GM12878 (cell line): ENCODE data around the gene ZNF469. TPM values are rescaled to one million over a fixed set of nuclear protein-coding genes. Genes with fewer than 3 reads are reported as not detected.

Experiments
- ATAC-seq: fragments of 200-7000 bp; cut with Tn5 transposase; 3 replicates; pipeline ENCODE4 v1.9.1; 2020; ENCODE audit warnings: mild to moderate bottlenecking, moderate library complexity
- BruUV-seq: library from RNA; stranded (reverse); fragments of 400-500 nt; replicated peaks from 2 replicates; lab custom pipeline; 2021; lab: Mats Ljungman, UMichigan
- CTCF ChIA-PET: fragments of 300-600 bp; sonication (Branson Sonifier 250); formaldehyde crosslinking; extraction: SDS; loops from one replicate; lab custom pipeline; 2021; ENCODE audit warnings: inconsistent platforms; lab: Yijun Ruan, JAX
- POLR2A ChIA-PET: fragments of 350-600 bp; formaldehyde crosslinking; extraction: SDS; loops from one replicate; lab custom pipeline; 2021; ENCODE audit warnings: inconsistent platforms; lab: Charles Lee
- RAD21 ChIA-PET: fragments of 300-600 bp; sonication (Branson Sonifier 250); formaldehyde crosslinking; loops from one replicate; lab custom pipeline; 2023; ENCODE audit warnings: antibody characterized with exemption; ENCODE audit not compliant: unreplicated experiment; lab: Charles Lee
- SMC1A ChIA-PET: fragments of 300-600 bp; sonication (Branson Sonifier 250); formaldehyde crosslinking; loops from one replicate; lab custom pipeline; 2023; ENCODE audit not compliant: unreplicated experiment, uncharacterized antibody; lab: Charles Lee
- DNase-seq: peaks from one replicate; pipeline ENCODE4 v3.0.0-alpha.2; 2011; ENCODE audit warnings: low read depth, low spot score
- FAIRE-seq: peaks from 3 replicates; lab custom pipeline; 2011; peaks lifted over from hg19 to GRCh38; lab: Jason Lieb, UNC
- H2AFZ ChIP-seq: 2 replicates; pipeline ENCODE4 v1.6.0; 2011; ENCODE audit warnings: low read depth, low read length, control low read depth; ENCODE audit not compliant: control insufficient read depth
- H3K27ac ChIP-seq: 2 replicates; pipeline ENCODE4 v1.5.1; 2011; ENCODE audit warnings: control low read depth; ENCODE audit not compliant: control insufficient read depth, insufficient read depth
- H3K27me3 ChIP-seq, 2 experiments: replicated peaks in 1 of 2; 2 replicates each; pipeline versions ENCODE4 v1.6.0 to v1.6.1; 2011; ENCODE audit warnings: low read length in 1 of 2; ENCODE audit not compliant: control insufficient read depth in 2 of 2, insufficient read depth in 2 of 2
- H3K36me3 ChIP-seq, 2 experiments: 2 replicates each; pipeline ENCODE4 v1.5.1; 2011; ENCODE audit warnings: low read length in 1 of 2; ENCODE audit not compliant: control insufficient read depth in 2 of 2, insufficient read depth in 2 of 2
- H3K4me1 ChIP-seq: 2 replicates; pipeline ENCODE4 v1.6.1; 2011; ENCODE audit warnings: mild to moderate bottlenecking, low read length, moderate library complexity, mixed read lengths; ENCODE audit not compliant: control insufficient read depth, insufficient read depth
- H3K4me2 ChIP-seq: 2 replicates; pipeline ENCODE4 v1.6.0; 2011; ENCODE audit warnings: control low read depth; ENCODE audit not compliant: control insufficient read depth, insufficient read depth
- H3K4me3 ChIP-seq: fragments of 200-600 bp; sonication (generic); 2 replicates; pipeline ENCODE4 v1.5.1; 2016
- H3K79me2 ChIP-seq: 2 replicates; pipeline ENCODE4 v1.6.0; 2011; ENCODE audit warnings: low read length; ENCODE audit not compliant: control insufficient read depth, insufficient read depth
- H3K9ac ChIP-seq: 2 replicates; pipeline ENCODE4 v1.8.0; 2011; ENCODE audit warnings: low read length, control low read depth, mixed read lengths; ENCODE audit not compliant: control insufficient read depth, insufficient read depth
- H3K9me3 ChIP-seq: replicated peaks from 3 replicates; pipeline ENCODE4 v1.5.1; 2011; ENCODE audit warnings: mild to moderate bottlenecking, low read length; ENCODE audit not compliant: control insufficient read depth, insufficient read depth
- H4K20me1 ChIP-seq: 2 replicates; pipeline ENCODE4 v1.6.0; 2011; ENCODE audit not compliant: control insufficient read depth, insufficient read depth
- ATF7 ChIP-seq: fragments of 450-650 bp; IDR thresholded peaks from 2 replicates; pipeline ENCODE4 v1.6.1; 2016; ENCODE audit warnings: low read depth, mild to moderate bottlenecking
- ESRRA ChIP-seq: IDR thresholded peaks from 2 replicates; pipeline ENCODE4 v1.6.1; 2012; ENCODE audit warnings: mild to moderate bottlenecking, low read length, improper control_type of control experiment
- JUND ChIP-seq: IDR thresholded peaks from 2 replicates; pipeline ENCODE4 v1.6.1; 2012; ENCODE audit warnings: low read depth, mild to moderate bottlenecking, low read length, improper control_type of control experiment, moderate library complexity
- POLR2AphosphoS2 ChIP-seq: IDR thresholded peaks from 2 replicates; pipeline ENCODE4 v1.6.1; 2011; ENCODE audit warnings: low read depth, mild to moderate bottlenecking, low read length, improper control_type of control experiment, moderate library complexity
- WGBS: methylation state at CpG from one replicate; pipeline ENCODE4 v1.1.6; 2016; ENCODE audit warnings: low lambda C conversion rate; ENCODE audit not compliant: insufficient replicate concordance, insufficient coverage; ENCODE audit errors: missing lambda C conversion rate; 5-methylcytosine and 5-hydroxymethylcytosine counted together
- in situ Hi-C: fragments of 300-500 bp; cut with MboI; formaldehyde crosslinking; loops from 9 replicates; pipeline ENCODE4 v1.14.3; 2018; ENCODE audit warnings: mixed read lengths
- intact Hi-C: fragments of 100-400 bp; cut with micrococcal nuclease; formaldehyde crosslinking; loops from one replicate; pipeline ENCODE4 v1.14.2; 2022; ENCODE audit not compliant: unreplicated experiment
- polyA plus RNA-seq, 11 experiments: library from polyadenylated mRNA; depleted of rRNA in 4 of 11; unstranded in 6 of 11; stranded (reverse) in 5 of 11; fragments of >200 nt; fragmentation: Nextera tagmentation in 4 of 11; fragmentation: Illumina TruSeq in 1 of 11; extraction: Ambion mirVana in 4 of 11; extraction: Trizol in 1 of 11; gene quantifications; 1 replicate in 1 of 11; 2 replicates in 10 of 11; pipeline versions ENCODE4 v1.2.1 to v1.2.3, GENCODE V29; 2011 to 2016; ENCODE audit warnings: inconsistent platforms in 2 of 11, missing spikeins in 2 of 11, low read depth in 1 of 11
- total RNA-seq, 4 experiments: library from RNA; depleted of rRNA in 3 of 4; stranded (reverse); fragments of >200 nt in 3 of 4; fragmentation: Illumina TruSeq in 1 of 4; extraction: Trizol in 1 of 4; gene quantifications; 2 replicates each; pipeline versions ENCODE4 v1.2.1 to v1.2.3, GENCODE V29; 2013 to 2021
- TF ChIP-seq, protein P1 (sequence below): fragments of 450-650 bp; formaldehyde crosslinking; IDR thresholded peaks from 2 replicates; pipeline ENCODE4 v1.4.0; 2022; ENCODE audit warnings: mild to moderate bottlenecking, moderate library complexity

The ZNF469 gene
- total and polyA plus RNA-seq, 10 of the 15 experiments (the other 5 are each of a cell fraction or from before 2014, with no cell fraction given), result 0.01 to 0.21 (median 0.04) TPM; not detected in 3

GRCh38 chr16:88351491-88352101 lies 31.2 kb upstream of the ZNF469 start:
- H3K4me1 ChIP-seq, result no peaks in the 10 kb centered on the region; the same call in 1 of the 2 replicates

More at GRCh38 chr16:88351491-88352101, 31.2 kb upstream of the ZNF469 start:
- H4K20me1 ChIP-seq, result no peaks in the 10 kb centered on the region
- TF ChIP-seq, protein P1, sequence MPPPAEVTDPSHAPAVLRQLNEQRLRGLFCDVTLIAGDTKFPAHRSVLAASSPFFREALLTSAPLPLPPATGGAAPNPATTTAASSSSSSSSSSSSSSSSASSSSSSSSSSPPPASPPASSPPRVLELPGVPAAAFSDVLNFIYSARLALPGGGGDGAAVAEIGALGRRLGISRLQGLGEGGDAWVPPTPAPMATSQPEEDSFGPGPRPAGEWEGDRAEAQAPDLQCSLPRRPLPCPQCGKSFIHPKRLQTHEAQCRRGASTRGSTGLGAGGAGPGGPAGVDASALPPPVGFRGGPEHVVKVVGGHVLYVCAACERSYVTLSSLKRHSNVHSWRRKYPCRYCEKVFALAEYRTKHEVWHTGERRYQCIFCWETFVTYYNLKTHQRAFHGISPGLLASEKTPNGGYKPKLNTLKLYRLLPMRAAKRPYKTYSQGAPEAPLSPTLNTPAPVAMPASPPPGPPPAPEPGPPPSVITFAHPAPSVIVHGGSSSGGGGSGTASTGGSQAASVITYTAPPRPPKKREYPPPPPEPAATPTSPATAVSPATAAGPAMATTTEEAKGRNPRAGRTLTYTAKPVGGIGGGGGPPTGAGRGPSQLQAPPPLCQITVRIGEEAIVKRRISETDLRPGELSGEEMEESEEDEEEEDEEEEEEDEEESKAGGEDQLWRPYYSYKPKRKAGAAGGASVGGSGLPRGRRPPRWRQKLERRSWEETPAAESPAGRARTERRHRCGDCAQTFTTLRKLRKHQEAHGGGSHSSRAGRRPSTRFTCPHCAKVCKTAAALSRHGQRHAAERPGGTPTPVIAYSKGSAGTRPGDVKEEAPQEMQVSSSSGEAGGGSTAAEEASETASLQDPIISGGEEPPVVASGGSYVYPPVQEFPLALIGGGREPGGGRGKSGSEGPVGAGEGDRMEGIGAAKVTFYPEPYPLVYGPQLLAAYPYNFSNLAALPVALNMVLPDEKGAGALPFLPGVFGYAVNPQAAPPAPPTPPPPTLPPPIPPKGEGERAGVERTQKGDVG, result no peak
- no peak for TF ChIP-seq ESRRA
- no peak for TF ChIP-seq ATF7
- TF ChIP-seq JUND, result no peak
- TF ChIP-seq POLR2AphosphoS2, result no peak
- no peaks in the 10 kb centered on the region for H3K36me3 ChIP-seq
- WGBS, result 53% methylated on average over 30 of the region's 30 CpGs
- no peaks in the 10 kb centered on the region for H3K27me3 ChIP-seq
- no peak for FAIRE-seq
- H3K9ac ChIP-seq, result no peak overlapping the region
- H3K9me3 ChIP-seq, result no peaks in the 10 kb centered on the region; the same call in 2 of the 3 replicates
- no peak for DNase-seq
- H3K4me3 ChIP-seq, result no peak overlapping the region
- H2AFZ ChIP-seq, result no peak overlapping the region
- no peak overlapping the region for H3K4me2 ChIP-seq
- H3K27ac ChIP-seq, result no peak overlapping the region
- no peaks in the 10 kb centered on the region for H3K79me2 ChIP-seq
- CTCF ChIA-PET, result no interaction called here
- SMC1A ChIA-PET, result no interaction called here
- RAD21 ChIA-PET, result no interaction called here
- POLR2A ChIA-PET, result no interaction called here
- in situ Hi-C loops (no loop called here), intact Hi-C loops (no loop called here)
- BruUV-seq, result no TSS peak
- ATAC-seq, result no peak
